ENCODE measurements around the gene GNAO1. TPM values are rescaled to one million over a fixed set of nuclear protein-coding genes. Genes with fewer than 3 reads are reported as not detected.

GNAO1 gene
- total and polyA plus RNA-seq, 2 donors (not counting 1 experiment from before 2014, with no cell fraction given): 0.13 to 5.1 TPM

- no peak for DNase-seq
- Histone ChIP-seq H2AFZ (ENCODE audit: insufficient read depth, low read depth, low read length, poor library complexity, severe bottlenecking) (no peak overlapping the region), H3K9ac (ENCODE audit: low read length) (no peak overlapping the region), H3K4me3 (ENCODE audit: control extremely low read depth in 1 of 5, extremely low read depth in 1 of 5, insufficient read depth in 1 of 5, low read depth in 2 of 5, low read length in 4 of 5) (no peak overlapping the region), H3K36me3 (replicated peaks in 1 of 2; ENCODE audit: control extremely low read depth in 1 of 2, control insufficient read depth in 1 of 2, extremely low read depth in 1 of 2, insufficient read depth in 2 of 2, low read length in 1 of 2) (no peaks in the 10 kb centered on the region), H3K79me2 (ENCODE audit: control insufficient read depth, insufficient read depth, low read length) (no peaks in the 10 kb centered on the region), H3K4me1 (ENCODE audit: control insufficient read depth in 2 of 2, insufficient read depth in 2 of 2, low read length in 2 of 2) (peaks cover 4 to 27% of the 10 kb centered on the region in 2 donors), H3K27ac (ENCODE audit: low read length in 2 of 2) (no peak overlapping the region), H4K20me1 (ENCODE audit: control insufficient read depth, insufficient read depth, low read length, poor library complexity, severe bottlenecking) (no peaks in the 10 kb centered on the region), H3K27me3 (replicated peaks in 1 of 4; ENCODE audit: control extremely low read depth in 1 of 4, control insufficient read depth in 3 of 4, insufficient read depth in 4 of 4, low read length in 3 of 4) (no peaks in the 10 kb centered on the region), H3K4me2 (replicated peaks; ENCODE audit: low read depth, low read length, poor library complexity, severe bottlenecking) (no peak overlapping the region), H3K9me3 (ENCODE audit: control extremely low read depth in 1 of 3, control insufficient read depth in 2 of 3, insufficient read depth in 1 of 3, low read length in 2 of 3) (peaks cover 0 to 4% (median 0%) of the 10 kb centered on the region in 3 donors)
- Mint-ChIP-seq H3K9me3 (ENCODE audit: insufficient read depth) (no peaks in the 10 kb centered on the region), H3K4me3 (no peak overlapping the region), H3K27ac (no peak overlapping the region), H3K27me3 (peaks cover 7% of the 10 kb centered on the region), H3K4me1 (peaks cover 6% of the 10 kb centered on the region)
- ChIA-PET POLR2A (no interaction called here), CTCF (interaction anchor here (0.6 to 5.6 kb wide), 4 partner anchors 10 to 502 kb away, joined by 3 to 88 read pairs (median 4); no protein-coding TSS in a partner anchor)
- intact Hi-C loops (cut with micrococcal nuclease): loop anchor here (5.0 kb wide), 1 partner anchor 112 kb away; no protein-coding TSS in a partner anchor
- 53% methylated on average over 4 of the region's 4 CpGs for WGBS (ENCODE audit: insufficient coverage)
- TF ChIP-seq EZH2 (IDR thresholded peaks at IDR 0.05; ENCODE audit: borderline replicate concordance, insufficient read depth, low read depth, low read length, poor library complexity, severe bottlenecking): no peak
- TF ChIP-seq, protein P1, sequence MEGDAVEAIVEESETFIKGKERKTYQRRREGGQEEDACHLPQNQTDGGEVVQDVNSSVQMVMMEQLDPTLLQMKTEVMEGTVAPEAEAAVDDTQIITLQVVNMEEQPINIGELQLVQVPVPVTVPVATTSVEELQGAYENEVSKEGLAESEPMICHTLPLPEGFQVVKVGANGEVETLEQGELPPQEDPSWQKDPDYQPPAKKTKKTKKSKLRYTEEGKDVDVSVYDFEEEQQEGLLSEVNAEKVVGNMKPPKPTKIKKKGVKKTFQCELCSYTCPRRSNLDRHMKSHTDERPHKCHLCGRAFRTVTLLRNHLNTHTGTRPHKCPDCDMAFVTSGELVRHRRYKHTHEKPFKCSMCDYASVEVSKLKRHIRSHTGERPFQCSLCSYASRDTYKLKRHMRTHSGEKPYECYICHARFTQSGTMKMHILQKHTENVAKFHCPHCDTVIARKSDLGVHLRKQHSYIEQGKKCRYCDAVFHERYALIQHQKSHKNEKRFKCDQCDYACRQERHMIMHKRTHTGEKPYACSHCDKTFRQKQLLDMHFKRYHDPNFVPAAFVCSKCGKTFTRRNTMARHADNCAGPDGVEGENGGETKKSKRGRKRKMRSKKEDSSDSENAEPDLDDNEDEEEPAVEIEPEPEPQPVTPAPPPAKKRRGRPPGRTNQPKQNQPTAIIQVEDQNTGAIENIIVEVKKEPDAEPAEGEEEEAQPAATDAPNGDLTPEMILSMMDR (IDR thresholded peaks at IDR 0.05): no peak
- no peak for ATAC-seq (ENCODE audit: low read depth)
These were observed 13.5 kb downstream of the GNAO1 start for GRCh38 chr16:56204816-56205215.

GRCh38 chr16:56206951-56207350, 15.7 kb downstream of the GNAO1 start:
- Histone ChIP-seq H3K4me3 (ENCODE audit: control extremely low read depth in 1 of 5, extremely low read depth in 1 of 5, insufficient read depth in 1 of 5, low read depth in 2 of 5, low read length in 4 of 5) (no peak overlapping the region), H3K4me2 (replicated peaks; ENCODE audit: low read depth, low read length, poor library complexity, severe bottlenecking) (no peak overlapping the region), H3K79me2 (ENCODE audit: control insufficient read depth, insufficient read depth, low read length) (no peaks in the 10 kb centered on the region), H3K4me1 (ENCODE audit: control insufficient read depth in 2 of 2, insufficient read depth in 2 of 2, low read length in 2 of 2) (peaks cover 4 to 15% of the 10 kb centered on the region in 2 donors), H3K9me3 (ENCODE audit: control extremely low read depth in 1 of 3, control insufficient read depth in 2 of 3, insufficient read depth in 1 of 3, low read length in 2 of 3) (peaks cover 0 to 4% (median 0%) of the 10 kb centered on the region in 3 donors), H2AFZ (ENCODE audit: insufficient read depth, low read depth, low read length, poor library complexity, severe bottlenecking) (no peak overlapping the region), H3K27ac (ENCODE audit: low read length in 2 of 2) (no peak overlapping the region), H3K9ac (ENCODE audit: low read length) (no peak overlapping the region), H3K27me3 (replicated peaks in 1 of 4; ENCODE audit: control extremely low read depth in 1 of 4, control insufficient read depth in 3 of 4, insufficient read depth in 4 of 4, low read length in 3 of 4) (peaks cover 0 to 5% (median 2%) of the 10 kb centered on the region in 4 experiments), H3K36me3 (replicated peaks in 1 of 2; ENCODE audit: control extremely low read depth in 1 of 2, control insufficient read depth in 1 of 2, extremely low read depth in 1 of 2, insufficient read depth in 2 of 2, low read length in 1 of 2) (no peaks in the 10 kb centered on the region), H4K20me1 (ENCODE audit: control insufficient read depth, insufficient read depth, low read length, poor library complexity, severe bottlenecking) (no peaks in the 10 kb centered on the region)
- Mint-ChIP-seq H3K4me1 (peaks cover 2% of the 10 kb centered on the region), H3K27ac (no peak overlapping the region), H3K4me3 (no peak overlapping the region), H3K27me3 (peaks cover 20% of the 10 kb centered on the region), H3K9me3 (ENCODE audit: insufficient read depth) (no peaks in the 10 kb centered on the region)
- CTCF ChIA-PET: interaction anchor here (1.3 kb wide), 1 partner anchor 263 kb away, joined by 4 read pairs; no protein-coding TSS in a partner anchor
- ATAC-seq (ENCODE audit: low read depth) (no peak), DNase-seq (no peak)
- no CpG with 5 or more reads among the region's 1 CpG for WGBS (ENCODE audit: insufficient coverage)
- intact Hi-C loops (cut with micrococcal nuclease): no loop called here
- POLR2A ChIA-PET: no interaction called here
- no peak for TF ChIP-seq EZH2 (IDR thresholded peaks at IDR 0.05; ENCODE audit: borderline replicate concordance, insufficient read depth, low read depth, low read length, poor library complexity, severe bottlenecking)
- TF ChIP-seq, protein P1 (IDR thresholded peaks at IDR 0.05): no peak

Measured in B cell (primary cell).